Breast epithelium (tissue), 4 donors: ENCODE measurements around the gene PPP2R5B. TPM values are rescaled to one million over a fixed set of nuclear protein-coding genes. Genes with fewer than 3 reads are reported as not detected.
"Not testable (repeated sequence)": the region's sequence is repeated elsewhere in the genome, so short reads cannot be mapped to it uniquely, and the experiment has no call there.

Experiments used
- DNase-seq, 2 donors: peaks; one replicate each; pipeline ENCODE4 v3.0.0-alpha.2; 2019; ENCODE audit warnings: low spot score in 2 of 2
- H3K27ac ChIP-seq, 2 donors: fragments of 200-600 bp; sonication (generic) in 1 of 2; one replicate each; pipeline ENCODE4 v1.5.1; 2016 to 2019; ENCODE audit warnings: mild to moderate bottlenecking in 1 of 2
- H3K27me3 ChIP-seq, 2 donors: fragments of 200-600 bp; sonication (generic) in 1 of 2; one replicate each; pipeline versions ENCODE4 v1.5.1 to v1.6.0; 2017 to 2019; ENCODE audit warnings: control low read depth in 1 of 2, mild to moderate bottlenecking in 1 of 2
- H3K36me3 ChIP-seq: fragments of 200-600 bp; one replicate; pipeline ENCODE4 v1.5.1; 2019
- H3K4me1 ChIP-seq, 2 donors: fragments of 200-600 bp; sonication (generic); one replicate each; pipeline ENCODE4 v1.5.1; 2016 to 2019; ENCODE audit warnings: control low read depth in 1 of 2
- H3K4me3 ChIP-seq, 3 donors: fragments of 200-600 bp; sonication (generic); 1 replicate in 2 of 3; 2 replicates in 1 of 3; pipeline ENCODE4 v1.5.1; 2016 to 2019; ENCODE audit warnings: mild to moderate bottlenecking in 3 of 3, moderate library complexity in 2 of 3
- H3K9me3 ChIP-seq, 2 donors: fragments of 200-600 bp; sonication (generic) in 1 of 2; one replicate each; pipeline ENCODE4 v1.5.1; 2016 to 2019; ENCODE audit warnings: control low read depth in 1 of 2
- POLR2A ChIP-seq: fragments of 450-650 bp; IDR thresholded peaks from one replicate; pipeline ENCODE4 v1.6.1; 2016; ENCODE audit warnings: antibody characterized with exemption, mild to moderate bottlenecking, moderate library complexity
- POLR2AphosphoS5 ChIP-seq, 3 donors: sonication (generic); formaldehyde crosslinking; IDR thresholded peaks; one replicate each; pipeline ENCODE4 v1.6.1; 2017; ENCODE audit warnings: antibody characterized with exemption in 3 of 3
- intact Hi-C: fragments of 100-400 bp; cut with DNase I; formaldehyde crosslinking; loops from one replicate; pipeline ENCODE4 v1.15.1; 2023; ENCODE audit warnings: low total_unique reads
- total RNA-seq, 3 donors: library from RNA; depleted of rRNA; stranded (reverse); fragments of >200 nt; gene quantifications; one replicate each; pipeline ENCODE4 v1.1.0, GENCODE V29; 2016
- TF ChIP-seq, protein P1 (sequence below), 3 donors: fragments of 450-650 bp; IDR thresholded peaks; one replicate each; pipeline ENCODE4 v1.5.1; 2016 to 2017; ENCODE audit warnings: antibody characterized with exemption in 3 of 3, mild to moderate bottlenecking in 3 of 3, moderate library complexity in 3 of 3

PPP2R5B gene
- total RNA-seq, 3 donors from 2014 or later: 12.8 to 14.0 (median 13.8) TPM

- H3K27ac ChIP-seq: no peak within 1 kb of the TSS
- no peaks in the 10 kb centered on the region for H3K36me3 ChIP-seq
- intact Hi-C loops: loop anchor here (5.0 kb wide), 1 partner anchor 1721 kb away; no protein-coding TSS in a partner anchor
- peak within 1 kb of the TSS; percentile 17 to 58 (median 45) for H3K4me3 ChIP-seq
- no peaks in the 10 kb centered on the region for H3K9me3 ChIP-seq
- H3K27me3 ChIP-seq: no peaks in the 10 kb centered on the region
- DNase-seq: peak; percentile 47 to 69
- TF ChIP-seq POLR2A (no peak), POLR2AphosphoS5 (IDR thresholded peaks at IDR 0.05) (peak in 1 of 3 donors; percentile 15)
- no peaks in the 10 kb centered on the region for H3K4me1 ChIP-seq
Observed at GRCh38 chr11:64971421-64972233, 47.1 kb downstream of the PPP2R5B start, which contains the start of gene MAJIN. Gene MAJIN (minus strand): TSS chr11:64972108. CDS start chr11:64959405, 12,703 bp downstream.

DNA sequence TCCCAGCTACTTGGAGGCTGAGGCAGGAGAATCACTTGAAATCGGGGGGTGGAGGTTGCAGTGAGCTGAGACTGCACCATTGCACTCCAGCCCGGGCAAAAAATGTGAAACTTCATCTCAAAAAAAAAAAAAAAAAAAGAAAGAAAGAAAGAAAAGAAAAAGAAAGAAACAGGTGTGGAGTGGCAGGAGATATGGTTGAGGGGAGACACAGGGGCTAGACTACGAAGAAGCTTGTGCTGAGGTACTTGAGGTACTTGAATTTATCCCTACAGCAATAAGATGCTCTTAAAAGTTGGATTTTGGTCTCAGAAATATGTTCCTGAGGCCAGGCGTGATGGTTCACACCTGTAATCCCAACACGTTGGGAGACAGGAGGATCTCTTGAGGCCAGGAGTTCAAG is 49.6 kb downstream of the PPP2R5B start:
- intact Hi-C loops: loop anchor here (5.0 kb wide), 1 partner anchor 1718 kb away; no protein-coding TSS in a partner anchor
- no peaks in the 10 kb centered on the region for H3K4me1 ChIP-seq

GRCh38 chr11:64976651-64977050 is 52.2 kb downstream of the PPP2R5B start:
- Histone ChIP-seq H3K27ac (no peak overlapping the region), H3K4me1 (no peaks in the 10 kb centered on the region), H3K36me3 (no peaks in the 10 kb centered on the region), H3K4me3 (no peak overlapping the region), H3K9me3 (no peaks in the 10 kb centered on the region), H3K27me3 (no peaks in the 10 kb centered on the region)
- DNase-seq: no peak
- intact Hi-C loops: no loop called here
- TF ChIP-seq, protein P1, sequence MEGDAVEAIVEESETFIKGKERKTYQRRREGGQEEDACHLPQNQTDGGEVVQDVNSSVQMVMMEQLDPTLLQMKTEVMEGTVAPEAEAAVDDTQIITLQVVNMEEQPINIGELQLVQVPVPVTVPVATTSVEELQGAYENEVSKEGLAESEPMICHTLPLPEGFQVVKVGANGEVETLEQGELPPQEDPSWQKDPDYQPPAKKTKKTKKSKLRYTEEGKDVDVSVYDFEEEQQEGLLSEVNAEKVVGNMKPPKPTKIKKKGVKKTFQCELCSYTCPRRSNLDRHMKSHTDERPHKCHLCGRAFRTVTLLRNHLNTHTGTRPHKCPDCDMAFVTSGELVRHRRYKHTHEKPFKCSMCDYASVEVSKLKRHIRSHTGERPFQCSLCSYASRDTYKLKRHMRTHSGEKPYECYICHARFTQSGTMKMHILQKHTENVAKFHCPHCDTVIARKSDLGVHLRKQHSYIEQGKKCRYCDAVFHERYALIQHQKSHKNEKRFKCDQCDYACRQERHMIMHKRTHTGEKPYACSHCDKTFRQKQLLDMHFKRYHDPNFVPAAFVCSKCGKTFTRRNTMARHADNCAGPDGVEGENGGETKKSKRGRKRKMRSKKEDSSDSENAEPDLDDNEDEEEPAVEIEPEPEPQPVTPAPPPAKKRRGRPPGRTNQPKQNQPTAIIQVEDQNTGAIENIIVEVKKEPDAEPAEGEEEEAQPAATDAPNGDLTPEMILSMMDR (IDR thresholded peaks at IDR 0.05): no peak
- TF ChIP-seq POLR2A (no peak), POLR2AphosphoS5 (IDR thresholded peaks at IDR 0.05) (no peak)

More for the DNA sequence above, 49.6 kb downstream of the PPP2R5B start:
- H3K4me3 ChIP-seq: no peak overlapping the region
- no peak for DNase-seq
- no peaks in the 10 kb centered on the region for H3K27me3 ChIP-seq
- no peak overlapping the region for H3K27ac ChIP-seq
- H3K9me3 ChIP-seq: no peaks in the 10 kb centered on the region
- TF ChIP-seq POLR2AphosphoS5 (IDR thresholded peaks at IDR 0.05) (no peak), POLR2A (no peak)
- TF ChIP-seq, protein P1 (IDR thresholded peaks at IDR 0.05): no peak
- H3K36me3 ChIP-seq: no peaks in the 10 kb centered on the region

GRCh38 chr11:64983339-64983738 is 58.9 kb downstream of the PPP2R5B start:
- intact Hi-C loops, H3K4me3 ChIP-seq, H3K27me3 ChIP-seq, H3K4me1 ChIP-seq, H3K27ac ChIP-seq, H3K36me3 ChIP-seq, H3K9me3 ChIP-seq, DNase-seq: not testable (repeated sequence)

Other genes with a start within 250 kb of the PPP2R5B start
- 1 to 10 TPM; 1.8 to 4.3 (median 3.5) TPM for gene NRXN2, start 201.5 kb upstream of the PPP2R5B start, total RNA-seq
- gene RASGRP2, start 180.5 kb upstream of the PPP2R5B start, total RNA-seq: 10 to 100 TPM in 2 of 3 donors, 1 to 10 TPM in 1; 10.0 to 12.5 (median 11.5) TPM
- gene PYGM, start 164.7 kb upstream of the PPP2R5B start, total RNA-seq: 1 to 10 TPM; 1.3 to 4.5 (median 3.4) TPM
- gene SF1, start 146.1 kb upstream of the PPP2R5B start, total RNA-seq: 100 to 1,000 TPM; 264 to 293 (median 277) TPM
- gene MAP4K2, start 121.5 kb upstream of the PPP2R5B start, total RNA-seq: 10 to 100 TPM in 2 of 3 donors, 1 to 10 TPM in 1; 7.7 to 16.1 (median 14.0) TPM
- 10 to 100 TPM; 11.4 to 19.0 (median 14.8) TPM for gene MEN1, start 114.1 kb upstream of the PPP2R5B start, total RNA-seq
- 10 to 100 TPM in 1 of 3 donors, 1 to 10 TPM in 1, not detected in 1; 5.9 to 14.9 TPM for gene CDC42BPG, start 80.0 kb upstream of the PPP2R5B start, total RNA-seq
- 10 to 100 TPM; 26.9 to 45.4 (median 31.2) TPM for gene EHD1, start 46.1 kb upstream of the PPP2R5B start, total RNA-seq
- 10 to 100 TPM; 20.0 to 22.1 (median 21.2) TPM for gene ATG2A, start 7.5 kb upstream of the PPP2R5B start, total RNA-seq
- not detected for gene GPHA2, start 11.2 kb downstream of the PPP2R5B start, total RNA-seq
- not detected for gene MAJIN, start 47.4 kb downstream of the PPP2R5B start, total RNA-seq
- 1 to 10 TPM in 1 of 3 donors, under 1 TPM in 2; 0.33 to 1.5 (median 0.64) TPM for gene BATF2, start 72.3 kb downstream of the PPP2R5B start, total RNA-seq
- gene ARL2, start 89.5 kb downstream of the PPP2R5B start, total RNA-seq: 100 to 1,000 TPM in 2 of 3 donors, 10 to 100 TPM in 1; 99.8 to 193 (median 154) TPM
- 10 to 100 TPM; 17.0 to 22.7 (median 17.1) TPM for gene SNX15, start 102.8 kb downstream of the PPP2R5B start, total RNA-seq
- 1 to 10 TPM; 7.5 to 9.2 (median 7.5) TPM for gene SAC3D1, start 116.5 kb downstream of the PPP2R5B start, total RNA-seq
- gene NAALADL1, start 133.9 kb downstream of the PPP2R5B start, total RNA-seq: 10 to 100 TPM; 15.5 to 28.8 (median 19.2) TPM
- gene CDCA5, start 159.4 kb downstream of the PPP2R5B start, total RNA-seq: 1 to 10 TPM in 1 of 3 donors, under 1 TPM in 2; 0.96 to 1.2 (median 0.98) TPM
- gene ZFPL1, start 159.5 kb downstream of the PPP2R5B start, total RNA-seq: 10 to 100 TPM; 33.8 to 44.1 (median 44.0) TPM
- 100 to 1,000 TPM; 166 to 317 (median 218) TPM for gene VPS51, start 171.5 kb downstream of the PPP2R5B start, total RNA-seq
- gene TM7SF2, start 187.2 kb downstream of the PPP2R5B start, total RNA-seq: 100 to 1,000 TPM in 1 of 3 donors, 10 to 100 TPM in 2; 38.8 to 189 (median 44.2) TPM
- gene ZNHIT2, start 193.0 kb downstream of the PPP2R5B start, total RNA-seq: 10 to 100 TPM; 14.6 to 23.3 (median 20.3) TPM
- gene FAU, start 197.4 kb downstream of the PPP2R5B start, total RNA-seq: 1,000 to 10,000 TPM in 1 of 3 donors, 100 to 1,000 TPM in 2; 786 to 1,230 (median 855) TPM
- gene MRPL49, start 197.6 kb downstream of the PPP2R5B start, total RNA-seq: 10 to 100 TPM; 66.2 to 92.6 (median 72.8) TPM
- gene SYVN1, start 209.8 kb downstream of the PPP2R5B start, total RNA-seq: 10 to 100 TPM; 25.8 to 31.7 (median 27.2) TPM
- not detected for gene SPDYC, start 245.5 kb downstream of the PPP2R5B start, total RNA-seq